GM19193 (cell line): Measurements from ENCODE around the gene FUNDC1.
A peak's percentile ranks its signal among the peaks of the same experiment; 100 is the strongest.

Experiments used
- POLR2A ChIP-seq: IDR thresholded peaks from 4 replicates; pipeline ENCODE4 v1.6.1; 2011; ENCODE audit not compliant: insufficient read depth, insufficient read length; ENCODE audit errors: extremely low read depth

FUNDC1 gene, protein sequence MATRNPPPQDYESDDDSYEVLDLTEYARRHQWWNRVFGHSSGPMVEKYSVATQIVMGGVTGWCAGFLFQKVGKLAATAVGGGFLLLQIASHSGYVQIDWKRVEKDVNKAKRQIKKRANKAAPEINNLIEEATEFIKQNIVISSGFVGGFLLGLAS

GRCh38 chrX:44542567-44543325 is at the start of gene FUNDC1:
TSS of gene FUNDC1 (minus strand) at chrX:44542859. CDS start at chrX:44542832, 27 bp downstream.
- peak; percentile 57 for TF ChIP-seq POLR2A

- no peak for TF ChIP-seq POLR2A
Measured at GRCh38 chrX:44585866-44586265, 43.2 kb upstream of the FUNDC1 start.

GRCh38 chrX:44580466-44580865 is 37.8 kb upstream of the FUNDC1 start:
- TF ChIP-seq POLR2A = no peak

- TF ChIP-seq POLR2A = no peak
Measured at GRCh38 chrX:44572340-44572938, 29.8 kb upstream of the FUNDC1 start.

- no peak for TF ChIP-seq POLR2A
Measured at GRCh38 chrX:44570522-44570921, 27.9 kb upstream of the FUNDC1 start.

DNA sequence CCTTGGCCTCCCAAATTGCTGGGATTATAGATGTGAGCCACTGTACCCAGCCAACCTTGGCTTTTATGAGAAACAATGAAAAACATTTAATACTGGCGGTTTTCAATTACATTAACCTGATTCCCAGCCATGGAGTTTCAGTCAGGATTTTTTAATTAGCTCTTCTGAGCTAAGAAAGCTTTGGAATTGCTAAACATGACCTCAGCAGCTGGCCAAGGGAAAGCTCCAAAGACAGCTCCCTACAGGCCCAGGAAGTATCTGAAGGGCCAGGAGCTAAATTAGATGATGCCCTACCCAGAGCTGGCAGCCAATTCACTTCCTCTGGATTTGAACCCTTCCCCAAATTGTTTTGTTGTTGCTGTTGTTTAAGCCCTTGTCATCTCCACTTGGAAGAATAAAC is 26.5 kb upstream of the FUNDC1 start:
- no peak for TF ChIP-seq POLR2A

DNA sequence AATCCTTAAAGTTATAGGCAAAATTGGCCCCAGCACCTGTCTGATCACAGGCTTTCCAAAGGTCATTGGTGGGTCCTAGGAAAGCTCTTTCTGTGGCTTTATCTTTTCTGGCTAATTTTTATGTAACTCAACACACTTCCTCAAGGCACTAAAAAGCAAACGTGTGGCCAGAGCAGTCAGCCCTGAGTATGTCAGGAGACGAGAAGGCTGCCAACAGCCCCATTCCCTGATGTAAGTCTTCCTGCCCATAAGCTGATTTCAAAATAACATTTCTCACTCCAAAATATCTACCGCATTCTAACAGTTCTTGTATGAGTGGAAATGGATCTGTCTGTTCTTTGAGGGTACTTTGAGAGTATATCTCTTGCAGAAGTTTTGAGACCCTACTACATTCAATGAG is 25.5 kb upstream of the FUNDC1 start:
- no peak for TF ChIP-seq POLR2A

GRCh38 chrX:44550563-44550962 is 7.9 kb upstream of the FUNDC1 start:
- TF ChIP-seq POLR2A = no peak

- no peak for TF ChIP-seq POLR2A
Measured at GRCh38 chrX:44544036-44544435, 1.4 kb upstream of the FUNDC1 start.

- TF ChIP-seq POLR2A = no peak
Measured at GRCh38 chrX:44536198-44536597, 6.5 kb downstream of the FUNDC1 start.

DNA sequence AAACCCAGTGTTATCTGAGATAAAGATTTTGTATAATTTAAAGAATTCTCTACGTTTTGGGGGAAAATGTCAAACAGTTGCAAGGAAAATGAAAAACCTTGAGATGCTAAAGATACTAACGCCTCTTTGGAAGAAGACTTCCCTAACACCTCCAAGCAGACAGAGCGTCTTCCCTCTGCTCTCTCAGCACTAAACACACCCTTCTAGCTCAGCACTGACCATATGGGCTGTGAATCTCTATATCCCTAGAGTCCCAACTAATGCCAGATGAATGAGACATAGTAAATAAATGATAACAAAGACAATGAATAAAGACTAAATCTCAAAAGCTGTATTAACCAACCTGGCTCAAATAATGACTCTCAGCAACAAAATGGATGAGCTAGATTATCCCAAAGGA is 13.3 kb downstream of the FUNDC1 start:
- TF ChIP-seq POLR2A = no peak

DNA sequence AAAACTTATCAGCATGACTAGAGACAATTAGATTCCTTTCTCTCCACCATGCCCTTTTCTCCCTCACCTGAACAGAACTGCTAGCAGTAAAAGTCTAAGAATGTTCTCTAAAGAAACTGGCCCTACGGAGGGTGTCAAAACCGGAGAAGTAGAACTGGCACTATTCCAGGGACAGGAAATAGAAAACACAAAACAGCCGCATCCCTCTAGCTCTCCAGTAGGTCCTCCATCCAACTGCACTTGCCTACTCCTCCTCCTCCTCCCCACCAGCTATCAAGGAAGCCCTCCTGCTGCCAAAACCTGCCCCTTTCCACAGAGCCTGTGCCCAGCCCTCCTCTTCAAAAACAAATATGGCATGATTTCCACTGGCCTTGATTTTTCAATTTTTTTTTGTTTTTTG is 28.4 kb downstream of the FUNDC1 start:
- no peak for TF ChIP-seq POLR2A

- no peak for TF ChIP-seq POLR2A
Measured at GRCh38 chrX:44507292-44507691, 35.4 kb downstream of the FUNDC1 start.

DNA sequence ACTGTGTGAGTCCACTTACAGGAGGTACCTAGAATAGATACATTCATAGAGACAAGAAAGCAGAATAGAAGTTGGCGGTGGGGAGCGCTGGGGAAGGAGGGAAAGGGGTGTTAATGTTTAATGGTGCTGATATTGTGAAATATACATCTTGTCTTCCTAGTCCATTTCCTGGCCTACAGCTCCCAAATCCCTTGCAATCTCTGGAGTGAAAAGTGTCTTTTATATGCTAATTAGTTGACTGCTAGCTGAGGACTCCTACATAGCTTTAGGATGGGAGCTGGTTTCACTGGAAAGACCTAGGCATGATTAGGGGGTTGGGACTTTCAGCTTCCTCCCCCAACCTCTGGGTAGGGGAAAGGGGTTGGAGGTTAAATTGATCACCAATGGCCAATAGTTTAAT is 36.0 kb downstream of the FUNDC1 start:
- no peak for TF ChIP-seq POLR2A

- TF ChIP-seq POLR2A = no peak
Measured at GRCh38 chrX:44503560-44503959, 39.1 kb downstream of the FUNDC1 start.

GRCh38 chrX:44495091-44495490 is 47.6 kb downstream of the FUNDC1 start:
- no peak for TF ChIP-seq POLR2A

GRCh38 chrX:44494357-44494756 is 48.3 kb downstream of the FUNDC1 start:
- no peak for TF ChIP-seq POLR2A

DNA sequence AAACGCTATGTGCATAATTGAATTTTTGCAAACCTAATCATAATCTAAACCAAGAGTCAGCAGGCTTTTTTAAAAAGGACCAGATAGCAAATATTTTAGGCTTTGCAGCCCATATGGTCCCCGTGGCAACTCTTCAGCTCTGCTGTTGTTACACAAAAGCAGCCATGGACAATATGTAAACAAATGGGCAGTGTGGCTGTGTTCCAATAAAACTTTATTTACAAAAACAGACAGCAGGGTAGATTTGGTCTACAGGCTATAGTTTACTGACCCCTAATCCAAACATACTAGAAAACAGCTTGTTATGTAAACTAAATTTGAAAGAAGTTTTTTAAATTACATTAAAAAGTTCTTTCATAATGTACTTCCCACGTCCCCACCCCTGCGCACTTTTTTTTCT is 53.1 kb downstream of the FUNDC1 start:
- TF ChIP-seq POLR2A = no peak
